Liver (tissue), 3 donors: ENCODE measurements around the gene CFAP77.

Experiments used
- MAX ChIP-seq: IDR thresholded peaks from 2 replicates; pipeline ENCODE4 v1.6.1; 2016; ENCODE audit warnings: antibody characterized with exemption
- RAD21 ChIP-seq, 2 donors: IDR thresholded peaks; 2 replicates each; pipeline ENCODE4 v1.6.1; 2016; ENCODE audit warnings: antibody characterized with exemption in 2 of 2, mild to moderate bottlenecking in 2 of 2
- SP1 ChIP-seq: IDR thresholded peaks from 2 replicates; pipeline ENCODE4 v1.6.1; 2018; ENCODE audit warnings: antibody characterized with exemption, mild to moderate bottlenecking
- YY1 ChIP-seq: IDR thresholded peaks from 2 replicates; pipeline ENCODE4 v1.6.1; 2016; ENCODE audit warnings: antibody characterized with exemption, mild to moderate bottlenecking
- TF ChIP-seq, protein P1 (sequence below): fragments of 150-350 bp; IDR thresholded peaks from 2 replicates; pipeline ENCODE4 v1.5.1; 2017; ENCODE audit warnings: improper control_type of control experiment, low read depth, low read length; ENCODE audit not compliant: missing input control
- TF ChIP-seq, protein P2 (sequence below): IDR thresholded peaks from 2 replicates; pipeline ENCODE4 v1.6.1; 2016; ENCODE audit warnings: antibody characterized with exemption, mild to moderate bottlenecking
- TF ChIP-seq, protein P3 (sequence below): IDR thresholded peaks from 2 replicates; pipeline ENCODE4 v1.6.1; 2016; ENCODE audit warnings: antibody characterized with exemption
- donor health status: healthy.
- donor health status: healthy.

GRCh38 chr9:132511191-132511999 lies 101.4 kb downstream of the CFAP77 start:
- TF ChIP-seq, protein P1, sequence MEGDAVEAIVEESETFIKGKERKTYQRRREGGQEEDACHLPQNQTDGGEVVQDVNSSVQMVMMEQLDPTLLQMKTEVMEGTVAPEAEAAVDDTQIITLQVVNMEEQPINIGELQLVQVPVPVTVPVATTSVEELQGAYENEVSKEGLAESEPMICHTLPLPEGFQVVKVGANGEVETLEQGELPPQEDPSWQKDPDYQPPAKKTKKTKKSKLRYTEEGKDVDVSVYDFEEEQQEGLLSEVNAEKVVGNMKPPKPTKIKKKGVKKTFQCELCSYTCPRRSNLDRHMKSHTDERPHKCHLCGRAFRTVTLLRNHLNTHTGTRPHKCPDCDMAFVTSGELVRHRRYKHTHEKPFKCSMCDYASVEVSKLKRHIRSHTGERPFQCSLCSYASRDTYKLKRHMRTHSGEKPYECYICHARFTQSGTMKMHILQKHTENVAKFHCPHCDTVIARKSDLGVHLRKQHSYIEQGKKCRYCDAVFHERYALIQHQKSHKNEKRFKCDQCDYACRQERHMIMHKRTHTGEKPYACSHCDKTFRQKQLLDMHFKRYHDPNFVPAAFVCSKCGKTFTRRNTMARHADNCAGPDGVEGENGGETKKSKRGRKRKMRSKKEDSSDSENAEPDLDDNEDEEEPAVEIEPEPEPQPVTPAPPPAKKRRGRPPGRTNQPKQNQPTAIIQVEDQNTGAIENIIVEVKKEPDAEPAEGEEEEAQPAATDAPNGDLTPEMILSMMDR, result no peak
- TF ChIP-seq YY1, result no peak
- no peak for TF ChIP-seq SP1
- TF ChIP-seq, protein P2, sequence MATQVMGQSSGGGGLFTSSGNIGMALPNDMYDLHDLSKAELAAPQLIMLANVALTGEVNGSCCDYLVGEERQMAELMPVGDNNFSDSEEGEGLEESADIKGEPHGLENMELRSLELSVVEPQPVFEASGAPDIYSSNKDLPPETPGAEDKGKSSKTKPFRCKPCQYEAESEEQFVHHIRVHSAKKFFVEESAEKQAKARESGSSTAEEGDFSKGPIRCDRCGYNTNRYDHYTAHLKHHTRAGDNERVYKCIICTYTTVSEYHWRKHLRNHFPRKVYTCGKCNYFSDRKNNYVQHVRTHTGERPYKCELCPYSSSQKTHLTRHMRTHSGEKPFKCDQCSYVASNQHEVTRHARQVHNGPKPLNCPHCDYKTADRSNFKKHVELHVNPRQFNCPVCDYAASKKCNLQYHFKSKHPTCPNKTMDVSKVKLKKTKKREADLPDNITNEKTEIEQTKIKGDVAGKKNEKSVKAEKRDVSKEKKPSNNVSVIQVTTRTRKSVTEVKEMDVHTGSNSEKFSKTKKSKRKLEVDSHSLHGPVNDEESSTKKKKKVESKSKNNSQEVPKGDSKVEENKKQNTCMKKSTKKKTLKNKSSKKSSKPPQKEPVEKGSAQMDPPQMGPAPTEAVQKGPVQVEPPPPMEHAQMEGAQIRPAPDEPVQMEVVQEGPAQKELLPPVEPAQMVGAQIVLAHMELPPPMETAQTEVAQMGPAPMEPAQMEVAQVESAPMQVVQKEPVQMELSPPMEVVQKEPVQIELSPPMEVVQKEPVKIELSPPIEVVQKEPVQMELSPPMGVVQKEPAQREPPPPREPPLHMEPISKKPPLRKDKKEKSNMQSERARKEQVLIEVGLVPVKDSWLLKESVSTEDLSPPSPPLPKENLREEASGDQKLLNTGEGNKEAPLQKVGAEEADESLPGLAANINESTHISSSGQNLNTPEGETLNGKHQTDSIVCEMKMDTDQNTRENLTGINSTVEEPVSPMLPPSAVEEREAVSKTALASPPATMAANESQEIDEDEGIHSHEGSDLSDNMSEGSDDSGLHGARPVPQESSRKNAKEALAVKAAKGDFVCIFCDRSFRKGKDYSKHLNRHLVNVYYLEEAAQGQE, result no peak
- TF ChIP-seq, protein P3, sequence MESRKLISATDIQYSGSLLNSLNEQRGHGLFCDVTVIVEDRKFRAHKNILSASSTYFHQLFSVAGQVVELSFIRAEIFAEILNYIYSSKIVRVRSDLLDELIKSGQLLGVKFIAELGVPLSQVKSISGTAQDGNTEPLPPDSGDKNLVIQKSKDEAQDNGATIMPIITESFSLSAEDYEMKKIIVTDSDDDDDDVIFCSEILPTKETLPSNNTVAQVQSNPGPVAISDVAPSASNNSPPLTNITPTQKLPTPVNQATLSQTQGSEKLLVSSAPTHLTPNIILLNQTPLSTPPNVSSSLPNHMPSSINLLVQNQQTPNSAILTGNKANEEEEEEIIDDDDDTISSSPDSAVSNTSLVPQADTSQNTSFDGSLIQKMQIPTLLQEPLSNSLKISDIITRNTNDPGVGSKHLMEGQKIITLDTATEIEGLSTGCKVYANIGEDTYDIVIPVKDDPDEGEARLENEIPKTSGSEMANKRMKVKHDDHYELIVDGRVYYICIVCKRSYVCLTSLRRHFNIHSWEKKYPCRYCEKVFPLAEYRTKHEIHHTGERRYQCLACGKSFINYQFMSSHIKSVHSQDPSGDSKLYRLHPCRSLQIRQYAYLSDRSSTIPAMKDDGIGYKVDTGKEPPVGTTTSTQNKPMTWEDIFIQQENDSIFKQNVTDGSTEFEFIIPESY, result no peak
- no peak for TF ChIP-seq RAD21 (IDR thresholded peaks at IDR 0.05)
- TF ChIP-seq MAX, result no peak
